NCI-H146 (cell line): ENCODE measurements around the gene ORAI1.
"Not testable (repeated sequence)": the region's sequence is repeated elsewhere in the genome, so short reads cannot be mapped to it uniquely, and the experiment has no call there.

Experiments used
- DNase-seq: peaks from one replicate; lab custom pipeline; 2025; lab: John Stamatoyannopoulos, UW

ORAI1 gene

GRCh38 chr12:121603581-121603980 is 22.7 kb upstream of the ORAI1 start:
- no peak for DNase-seq

DNA sequence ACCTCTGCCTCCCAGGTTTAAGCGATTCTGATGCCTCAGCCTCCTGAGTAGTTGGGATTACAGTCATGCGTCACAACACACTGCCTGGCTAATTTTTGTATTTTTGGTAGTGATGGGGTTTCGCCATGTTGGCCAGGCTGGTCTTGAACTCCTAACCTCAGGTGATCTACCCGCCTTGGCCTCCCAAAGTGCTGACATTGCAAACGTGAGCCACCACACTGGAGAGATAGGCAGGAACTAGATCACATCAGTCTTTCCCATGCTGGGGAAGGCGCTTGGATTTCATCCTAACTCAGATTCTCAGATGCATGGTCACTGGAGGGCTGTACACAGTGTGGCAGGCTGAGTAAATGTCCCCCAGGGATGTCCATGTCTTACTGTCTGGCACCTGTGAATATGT is 18.0 kb upstream of the ORAI1 start:
- no peak for DNase-seq

DNA sequence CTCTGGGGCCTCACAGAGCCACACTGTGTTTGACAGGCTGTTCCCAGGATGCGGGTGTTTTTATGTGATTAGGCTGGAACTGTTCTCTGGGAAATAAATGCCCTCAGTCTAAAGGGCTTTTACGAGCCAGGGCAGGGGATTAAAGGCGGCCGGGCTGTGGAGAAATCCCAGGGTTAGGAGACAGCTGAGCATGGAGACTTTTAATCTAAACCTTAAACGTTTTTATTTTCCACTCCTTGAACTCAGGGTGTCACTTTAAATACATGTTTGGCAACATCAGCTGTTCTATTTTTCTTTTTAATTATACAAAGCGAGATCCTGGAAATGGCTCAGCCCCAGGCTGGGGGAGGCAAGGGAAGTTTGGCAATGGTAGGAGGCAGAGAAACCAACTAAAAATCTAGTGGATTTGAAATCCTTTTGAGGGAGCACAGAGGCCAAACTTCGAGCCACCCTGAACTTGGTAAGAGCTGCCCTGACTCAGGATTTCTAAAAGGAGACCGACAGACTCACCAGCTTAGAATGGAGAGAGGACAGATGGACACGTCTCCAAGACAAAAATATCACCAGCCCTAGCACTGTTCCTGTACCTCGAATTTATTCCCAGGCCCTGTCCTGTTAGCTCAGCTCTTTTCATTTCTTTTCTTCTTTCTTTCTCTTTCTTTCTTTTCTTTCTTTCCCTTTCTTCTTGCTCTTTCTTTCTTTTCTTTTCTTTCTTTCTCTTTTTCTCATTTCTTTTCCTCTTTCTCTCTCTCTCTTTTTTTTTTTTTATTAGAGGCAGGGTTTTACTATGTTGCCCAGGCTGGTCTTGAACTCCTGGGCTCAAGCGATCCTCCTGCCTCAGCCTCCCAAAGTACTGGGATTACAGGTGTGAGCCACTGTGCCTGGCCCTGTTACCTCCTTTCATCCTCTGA is 15.8 kb upstream of the ORAI1 start:
- no peak for DNase-seq

- DNase-seq, result peak; percentile 25
Observed at GRCh38 chr12:121611306-121611705, 15.0 kb upstream of the ORAI1 start.

DNA sequence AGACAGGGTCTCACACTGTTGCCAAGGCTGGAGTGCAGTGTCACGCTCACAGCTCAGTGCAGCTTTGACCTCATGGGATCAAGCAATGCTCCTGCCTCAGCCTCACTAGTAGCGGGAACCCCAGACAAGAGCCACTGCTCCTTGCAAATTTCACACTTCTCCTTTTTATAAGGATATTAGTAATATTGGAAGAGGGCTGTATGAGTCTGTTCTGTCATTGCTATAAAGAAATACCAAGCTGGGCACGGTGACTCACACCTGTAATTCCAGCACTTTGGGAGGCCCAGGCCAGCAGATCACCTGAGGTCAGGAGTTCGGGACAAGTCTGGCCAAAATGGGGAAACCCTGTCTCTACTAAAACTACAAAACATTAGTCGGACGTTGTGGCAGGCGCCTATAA is 12.9 kb upstream of the ORAI1 start:
- no peak for DNase-seq

DNA sequence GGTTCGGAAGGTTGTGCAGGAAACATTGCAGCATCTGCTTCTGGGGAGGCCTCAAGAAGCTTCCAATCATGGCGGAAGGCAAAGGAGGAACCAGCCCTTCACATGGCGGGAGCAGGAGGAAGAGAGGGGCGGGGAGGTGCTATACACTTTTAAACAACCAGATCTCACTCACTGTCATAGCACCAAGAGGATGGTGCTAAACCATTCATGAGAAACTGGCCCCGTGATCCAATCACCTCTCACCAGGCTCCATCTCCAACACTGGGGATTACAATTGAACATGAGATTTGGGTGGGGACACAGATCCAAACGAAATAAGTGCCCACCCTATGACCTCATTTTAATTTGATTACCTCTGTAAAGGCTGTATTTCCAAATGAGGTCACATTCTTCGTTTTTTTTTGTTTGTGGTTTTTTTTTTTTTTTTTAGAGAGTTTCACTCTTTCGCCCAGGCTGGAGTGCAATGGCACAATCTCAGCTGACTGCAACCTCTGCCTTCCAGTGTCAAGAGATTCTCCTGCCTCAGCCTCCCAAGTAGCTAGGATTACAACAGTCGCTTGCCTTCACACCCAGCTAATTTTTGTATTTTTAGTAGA is 11.4 kb upstream of the ORAI1 start:
- no peak for DNase-seq

GRCh38 chr12:121618659-121619233 is 7.6 kb upstream of the ORAI1 start:
- no peak for DNase-seq

DNA sequence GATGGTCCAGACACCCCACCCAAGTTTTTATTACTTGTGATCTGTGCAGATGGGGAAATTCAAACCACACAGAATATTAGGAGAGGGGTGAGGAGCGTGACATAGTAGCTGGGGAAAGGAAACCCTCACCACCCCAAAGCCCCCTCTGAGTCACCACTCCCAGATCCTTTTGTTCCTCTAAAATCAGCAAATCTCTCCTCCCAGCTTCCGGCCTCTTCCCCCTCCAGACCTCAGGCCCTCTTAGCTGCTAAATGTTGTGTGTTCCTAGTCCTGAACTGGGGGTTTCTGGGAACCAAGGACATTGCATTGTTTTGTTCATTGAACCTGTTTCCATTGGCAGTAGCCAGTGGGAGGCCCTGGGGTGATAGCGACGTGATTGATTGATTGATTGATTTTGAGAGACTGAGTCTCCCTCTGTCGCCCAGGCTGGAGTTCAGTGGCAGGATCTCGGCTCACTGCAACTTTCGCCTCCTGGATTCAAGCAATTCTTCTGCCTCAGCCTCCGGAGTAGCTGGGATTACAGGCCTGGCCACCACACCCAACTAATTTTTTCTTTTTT is 5.9 kb upstream of the ORAI1 start:
- no peak for DNase-seq

DNA sequence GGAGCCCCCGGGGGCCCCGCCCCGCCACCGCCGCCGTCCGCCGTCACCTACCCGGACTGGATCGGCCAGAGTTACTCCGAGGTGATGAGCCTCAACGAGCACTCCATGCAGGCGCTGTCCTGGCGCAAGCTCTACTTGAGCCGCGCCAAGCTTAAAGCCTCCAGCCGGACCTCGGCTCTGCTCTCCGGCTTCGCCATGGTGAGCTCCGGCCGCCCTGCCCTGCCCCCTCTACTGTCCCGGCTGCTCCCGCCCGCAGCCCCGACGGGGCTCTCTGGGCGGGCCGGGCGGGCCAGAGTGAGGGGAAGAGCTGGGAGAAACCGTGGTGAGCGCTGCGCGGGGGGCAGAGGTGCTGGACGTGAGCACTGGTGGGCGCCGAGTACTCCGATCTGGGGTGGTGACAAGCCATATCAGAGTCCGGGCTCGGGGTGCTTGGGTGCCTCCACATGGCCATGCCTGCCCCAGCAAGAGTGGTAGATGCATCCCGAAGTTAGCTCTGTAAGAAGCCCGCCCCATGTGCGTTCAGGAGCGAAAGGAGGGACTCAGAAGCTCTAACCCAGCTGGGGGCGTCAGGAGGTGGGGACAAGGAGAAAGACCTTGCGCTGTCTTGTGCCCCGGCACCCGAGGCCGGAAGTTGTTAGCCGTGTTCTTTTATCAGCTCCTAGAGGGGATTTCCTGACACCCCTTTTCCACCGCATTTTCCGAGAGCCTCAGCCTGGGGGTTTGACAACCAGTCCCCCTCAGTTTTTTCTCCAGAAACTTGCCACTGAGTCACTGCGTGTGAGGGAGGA is 717 bp downstream of the ORAI1 start:
- DNase-seq, result peak; percentile 73

GRCh38 chr12:121628037-121628436 is 1.7 kb downstream of the ORAI1 start:
- peak; percentile 23 for DNase-seq

- DNase-seq, result no peak
Observed at GRCh38 chr12:121628536-121628935, 2.2 kb downstream of the ORAI1 start.

- DNase-seq, result no peak
Observed at GRCh38 chr12:121630791-121631355, 4.5 kb downstream of the ORAI1 start.

DNA sequence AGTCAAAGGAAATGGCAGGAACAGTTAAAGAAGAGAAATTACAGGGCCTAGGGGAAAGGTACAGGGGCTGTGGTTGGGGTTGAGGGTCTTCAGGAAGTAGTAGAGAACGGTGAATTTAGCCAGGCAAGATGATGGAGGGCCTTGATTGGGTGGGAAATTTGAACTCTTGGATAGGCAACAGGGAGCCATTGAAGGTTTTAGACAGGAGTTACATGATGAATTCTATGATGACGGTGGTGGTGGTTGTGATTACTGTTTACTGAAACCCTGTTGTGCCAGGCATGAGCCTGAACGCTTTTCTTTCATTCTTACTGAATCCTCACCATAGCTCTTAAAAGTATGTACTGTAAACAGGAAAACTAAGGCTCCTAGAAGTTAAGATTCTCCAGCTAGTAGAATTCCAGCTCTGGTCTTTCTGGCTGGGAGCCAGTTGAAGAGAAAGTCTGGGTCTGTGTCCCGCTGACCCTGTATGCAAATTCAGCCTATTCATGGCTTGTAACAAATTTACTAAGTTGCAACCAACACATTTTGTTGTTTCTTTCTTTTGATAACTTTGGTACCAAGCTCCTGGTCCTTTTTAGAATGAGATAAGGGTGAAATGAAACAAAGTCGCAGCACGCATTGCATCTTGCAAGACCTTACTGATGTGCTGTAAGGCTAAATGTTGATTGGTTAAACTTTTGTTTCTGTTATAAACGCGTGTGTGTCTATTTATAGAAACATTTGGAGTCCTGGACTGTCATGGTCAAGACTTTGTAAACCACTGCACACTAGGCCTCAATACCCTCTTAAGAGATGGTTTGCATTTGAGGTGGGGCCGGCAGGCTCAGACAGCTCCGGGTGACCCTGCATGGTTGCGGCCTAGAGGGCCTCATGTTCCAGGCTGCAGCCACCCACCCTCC is 6.0 kb downstream of the ORAI1 start:
- no peak for DNase-seq

GRCh38 chr12:121633833-121634196 is 7.5 kb downstream of the ORAI1 start:
- DNase-seq, result not testable (repeated sequence)

GRCh38 chr12:121634836-121635235 is 8.5 kb downstream of the ORAI1 start:
- DNase-seq, result no peak

- no peak for DNase-seq
Observed at GRCh38 chr12:121637231-121637914, 11.0 kb downstream of the ORAI1 start.

DNA sequence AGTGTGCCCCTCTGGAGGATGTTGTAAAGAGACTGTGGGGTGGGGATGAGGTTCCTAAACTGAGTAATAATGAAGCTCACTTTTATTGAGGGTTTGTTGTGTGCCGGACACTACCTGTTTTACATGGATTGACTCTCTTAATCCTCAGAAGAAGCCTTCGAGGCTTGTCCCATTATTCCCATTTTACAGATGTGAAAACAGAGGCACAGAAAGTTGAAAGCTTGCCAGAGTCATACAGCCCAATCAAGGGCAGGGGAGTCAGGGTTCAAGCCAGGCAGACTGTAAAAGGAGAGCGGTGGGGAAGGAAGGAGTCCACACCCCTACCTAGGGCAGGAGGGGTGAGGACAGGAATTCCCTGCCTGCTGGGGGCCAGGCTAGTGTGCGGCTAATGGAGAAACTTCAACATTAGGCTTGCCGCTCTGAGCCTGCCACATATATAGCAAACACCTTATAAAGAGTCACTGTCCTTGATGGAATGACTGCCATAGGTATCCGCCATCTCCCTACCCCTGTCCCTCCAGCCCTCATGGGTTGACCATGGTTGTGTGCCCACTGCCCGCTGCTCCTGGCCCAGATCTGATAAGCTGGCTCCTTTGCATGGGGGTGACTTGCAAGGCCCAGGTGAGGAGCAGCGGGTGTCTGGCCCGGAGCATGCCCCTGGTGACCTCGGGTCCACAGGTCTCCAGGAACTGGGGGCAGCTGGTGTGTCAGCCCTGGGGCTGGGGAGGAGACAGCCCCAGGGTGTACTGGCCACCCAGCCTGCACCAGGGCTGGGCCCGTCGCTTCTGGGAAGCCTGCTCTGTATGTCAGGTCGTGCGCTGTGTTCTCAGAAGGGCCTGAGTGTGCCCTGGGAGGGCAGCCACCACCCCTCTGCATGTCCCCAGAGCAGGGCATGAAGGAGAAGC is 12.2 kb downstream of the ORAI1 start:
- DNase-seq, result no peak

GRCh38 chr12:121641343-121641630 is 15.0 kb downstream of the ORAI1 start:
- no peak for DNase-seq

GRCh38 chr12:121648458-121649028 is 22.2 kb downstream of the ORAI1 start:
- no peak for DNase-seq
